ENCODE data around the gene RPS6KA5.
"Not testable (repeated sequence)": the region's sequence is repeated elsewhere in the genome, so short reads cannot be mapped to it uniquely, and the experiment has no call there.

RPS6KA5 gene

GRCh38 chr14:90823542-90823941 lies 236.9 kb downstream of the RPS6KA5 start:
- DNase-seq = not testable (repeated sequence)

GRCh38 chr14:90820958-90821357 lies 239.5 kb downstream of the RPS6KA5 start:
- DNase-seq = peak; percentile 71 to 74

GRCh38 chr14:90819734-90820393 lies 240.6 kb downstream of the RPS6KA5 start:
- no peak for DNase-seq

- no peak for DNase-seq
Measured at GRCh38 chr14:90818715-90819114, 241.7 kb downstream of the RPS6KA5 start.

- DNase-seq = no peak
Measured at GRCh38 chr14:90816681-90817436, 243.6 kb downstream of the RPS6KA5 start.

- no peak for DNase-seq
Measured at GRCh38 chr14:90815822-90816662, 244.4 kb downstream of the RPS6KA5 start, which contains the start of gene TTC7B. Gene TTC7B (minus strand): TSS chr14:90816430. CDS start chr14:90816295, 135 bp downstream.

GRCh38 chr14:90815572-90815821 lies 244.9 kb downstream of the RPS6KA5 start:
- DNase-seq = no peak

- no peak for DNase-seq
Measured at GRCh38 chr14:90814806-90815571, 245.5 kb downstream of the RPS6KA5 start.

GRCh38 chr14:90813442-90813841 lies 247.0 kb downstream of the RPS6KA5 start:
- no peak for DNase-seq

GRCh38 chr14:90812109-90812508 lies 248.3 kb downstream of the RPS6KA5 start:
- DNase-seq = no peak

GRCh38 chr14:90811641-90812040 lies 248.8 kb downstream of the RPS6KA5 start:
- no peak for DNase-seq

- DNase-seq = no peak
Measured at GRCh38 chr14:90810806-90811205, 249.6 kb downstream of the RPS6KA5 start.

- DNase-seq = no peak
Measured at GRCh38 chr14:90809530-90810312, 250.7 kb downstream of the RPS6KA5 start.

- no peak for DNase-seq
Measured at GRCh38 chr14:90808759-90809529, 251.5 kb downstream of the RPS6KA5 start.

- DNase-seq = no peak
Measured at GRCh38 chr14:90807060-90807459, 253.4 kb downstream of the RPS6KA5 start.

GRCh38 chr14:90805662-90806540 lies 254.5 kb downstream of the RPS6KA5 start:
- DNase-seq = no peak

- no peak for DNase-seq
Measured at GRCh38 chr14:90805084-90805391, 255.4 kb downstream of the RPS6KA5 start.

GRCh38 chr14:90804292-90805083 lies 256.0 kb downstream of the RPS6KA5 start:
- DNase-seq = no peak

GRCh38 chr14:90803249-90803648 lies 257.2 kb downstream of the RPS6KA5 start:
- DNase-seq = no peak

- DNase-seq = no peak
Measured at GRCh38 chr14:90799420-90799819, 261.0 kb downstream of the RPS6KA5 start.

Data from activated CD4-positive, alpha-beta T cell treated with anti-CD3 and anti-CD28 coated beads, Interleukin-2, amount 50 U/mL, for 4 hours (primary cell).